H1 (cell line): ENCODE results near the gene POLRMT. TPM values are rescaled to one million over a fixed set of nuclear protein-coding genes. Genes with fewer than 3 reads are reported as not detected.

ENCODE experiments used
- BRCA1 ChIP-seq: IDR thresholded peaks from 2 replicates; pipeline ENCODE4 v1.6.1; 2012; ENCODE audit warnings: low read depth, low read length, improper control_type of control experiment
- CHD7 ChIP-seq: fragments of 300-600 bp; sonication (generic); IDR thresholded peaks from 2 replicates; pipeline ENCODE4 v1.7.1; 2012; ENCODE audit warnings: low read length, moderate library complexity, mild to moderate bottlenecking, inconsistent platforms; ENCODE audit not compliant: insufficient replicate concordance
- EP300 ChIP-seq, 2 experiments: IDR thresholded peaks; 1 replicate in 1 of 2; 2 replicates in 1 of 2; pipeline ENCODE4 v1.6.1; 2011 to 2012; ENCODE audit warnings: low read depth in 2 of 2, low read length in 2 of 2, mild to moderate bottlenecking in 2 of 2, borderline replicate concordance in 1 of 2, inconsistent platforms in 1 of 2, moderate library complexity in 1 of 2
- JUND ChIP-seq: IDR thresholded peaks from 2 replicates; pipeline ENCODE4 v1.6.1; 2011; ENCODE audit warnings: mild to moderate bottlenecking, improper control_type of control experiment, low read length
- KDM4A ChIP-seq: IDR thresholded peaks from one replicate; pipeline ENCODE4 v1.7.1; 2012; ENCODE audit warnings: low read depth, mild to moderate bottlenecking, moderate library complexity, low read length, inconsistent platforms; ENCODE audit not compliant: severe bottlenecking
- POLR2A ChIP-seq, 2 experiments: IDR thresholded peaks; 1 replicate in 1 of 2; 2 replicates in 1 of 2; pipeline ENCODE4 v1.6.1; 2011; ENCODE audit warnings: low read depth in 2 of 2, low read length in 2 of 2, mild to moderate bottlenecking in 2 of 2; ENCODE audit errors: control extremely low read depth in 1 of 2
- polyA plus RNA-seq, 7 experiments: library from polyadenylated mRNA; depleted of rRNA in 3 of 7; stranded (reverse) in 5 of 7; unstranded in 2 of 7; fragments of >200 nt in 5 of 7; fragments of 200-250 nt in 2 of 7; gene quantifications; 1 replicate in 5 of 7; 2 replicates in 1 of 7; 4 replicates in 1 of 7; pipeline versions ENCODE4 v1.2.1 to v1.2.3, GENCODE V29; 2011 to 2013; ENCODE audit warnings: missing spikeins in 2 of 7, mixed read lengths in 2 of 7
- total RNA-seq: library from RNA; stranded (reverse); fragmentation: NEBNext Ultra II Directional; extraction: Animal tissue kit (Norgen Biotek cat#: 25700); gene quantifications from 2 replicates; pipeline ENCODE4 v1.2.1, GENCODE V29; 2021

The POLRMT gene
- total and polyA plus RNA-seq, 2 of the 8 experiments (the other 6 are each of a cell fraction or from before 2014, with no cell fraction given) = 93.0 to 111 TPM

GRCh38 chr19:623175-623916 lies 10.0 kb downstream of the POLRMT start (continued):
- no peak for TF ChIP-seq EP300 (IDR thresholded peaks at IDR 0.05; ENCODE audit: borderline replicate concordance in 1 of 2, low read depth in 2 of 2, low read length in 2 of 2)
- TF ChIP-seq POLR2A (IDR thresholded peaks at IDR 0.05; ENCODE audit: control extremely low read depth in 1 of 2, low read depth in 2 of 2, low read length in 2 of 2) = no peak
- no peak for TF ChIP-seq KDM4A
- no peak for TF ChIP-seq BRCA1
- TF ChIP-seq CHD7 = no peak
- TF ChIP-seq JUND = no peak
